ENCODE data around the gene CGB1.
"Not testable (repeated sequence)": the region's sequence is repeated elsewhere in the genome, so short reads cannot be mapped to it uniquely, and the experiment has no call there.

- not testable (repeated sequence) for TF ChIP-seq CTCF (IDR thresholded peaks at IDR 0.05; ENCODE audit: low read length); EZH2 (IDR thresholded peaks at IDR 0.05; ENCODE audit: borderline replicate concordance, low read length)
Measured at GRCh38 chr19:49029749-49030148, 6.9 kb downstream of the CGB1 start.

Measured in OCI-LY1 (cell line).